Neural cell (in vitro differentiated cells): ENCODE data around the gene SLC1A2. TPM values are rescaled to one million over a fixed set of nuclear protein-coding genes. Genes with fewer than 3 reads are reported as not detected.

Experiments
- H2AFZ ChIP-seq: fragments of 200-600, 300-800 bp; sonication (generic), shearing (Covaris generic); 2 replicates; pipeline ENCODE4 v1.6.0; 2014; ENCODE audit warnings: low read depth, mild to moderate bottlenecking, antibody characterized with exemption, low read length, moderate library complexity
- H3F3A ChIP-seq: fragments of 200-600 bp; shearing (Covaris generic); 2 replicates; pipeline ENCODE4 v1.6.1; 2016; ENCODE audit warnings: mild to moderate bottlenecking, moderate library complexity, mixed read lengths, antibody characterized with exemption, low read length; ENCODE audit not compliant: insufficient read depth, poor library complexity, severe bottlenecking
- H3K27ac ChIP-seq: fragments of 200-600, 300-800 bp; sonication (generic), shearing (Covaris generic); 2 replicates; pipeline ENCODE4 v1.5.1; 2014; ENCODE audit warnings: mild to moderate bottlenecking, low read length, moderate library complexity
- H3K27me3 ChIP-seq: fragments of 300-800, 200-600 bp; sonication (generic), shearing (Covaris generic); 2 replicates; pipeline ENCODE4 v1.6.0; 2014; ENCODE audit warnings: mild to moderate bottlenecking, low read depth, low read length, moderate library complexity; ENCODE audit not compliant: insufficient read depth
- H3K36me3 ChIP-seq: fragments of 300-800, 200-600 bp; sonication (generic), shearing (Covaris generic); 2 replicates; pipeline ENCODE4 v1.5.1; 2014; ENCODE audit warnings: mild to moderate bottlenecking, antibody characterized with exemption, low read length, moderate library complexity; ENCODE audit not compliant: insufficient read depth
- H3K4me2 ChIP-seq: fragments of 300-800, 200-600 bp; sonication (generic), shearing (Covaris generic); 2 replicates; pipeline ENCODE4 v1.6.0; 2014; ENCODE audit warnings: mild to moderate bottlenecking, low read length
- H3K4me3 ChIP-seq: fragments of 300-800, 200-600 bp; sonication (generic), shearing (Covaris generic); 2 replicates; pipeline ENCODE4 v1.5.1; 2014; ENCODE audit warnings: mild to moderate bottlenecking, low read length, moderate library complexity
- H3K79me2 ChIP-seq: fragments of 200-600 bp; shearing (Covaris generic); replicated peaks from 2 replicates; pipeline ENCODE4 v1.6.0; 2014; ENCODE audit warnings: mild to moderate bottlenecking, low read length, moderate library complexity; ENCODE audit not compliant: insufficient read depth
- H3K9ac ChIP-seq: fragments of 300-800, 200-600 bp; sonication (generic), shearing (Covaris generic); 2 replicates; pipeline ENCODE4 v1.6.1; 2016; ENCODE audit warnings: mild to moderate bottlenecking, low read length, mixed read lengths
- H3K9me2 ChIP-seq: fragments of 200-600 bp; shearing (Covaris generic); 2 replicates; pipeline ENCODE4 v1.6.1; 2016; ENCODE audit warnings: mild to moderate bottlenecking, low read length, mixed read lengths; ENCODE audit not compliant: insufficient read depth
- H3K9me3 ChIP-seq: fragments of 200-600, 300-800 bp; sonication (generic), shearing (Covaris generic); 2 replicates; pipeline ENCODE4 v1.6.1; 2016; ENCODE audit warnings: mild to moderate bottlenecking, mixed run types, low read length, moderate library complexity, mixed read lengths
- H4K20me1 ChIP-seq: fragments of 200-600 bp; shearing (Covaris generic); 2 replicates; pipeline ENCODE4 v1.6.1; 2016; ENCODE audit warnings: mild to moderate bottlenecking, mixed run types; ENCODE audit not compliant: insufficient read depth
- EP300 ChIP-seq: fragments of 450-650 bp; conservative IDR thresholded peaks from 2 replicates; pipeline ENCODE4 v1.6.1; 2014; ENCODE audit warnings: antibody characterized with exemption, mild to moderate bottlenecking, moderate library complexity; ENCODE audit not compliant: poor library complexity, severe bottlenecking
- EZH2 ChIP-seq: fragments of 200-600, 300-800 bp; shearing (Covaris generic), sonication (generic); IDR thresholded peaks from 2 replicates; pipeline ENCODE4 v1.6.1; 2014; ENCODE audit warnings: antibody characterized with exemption, low read length, borderline replicate concordance, mild to moderate bottlenecking; ENCODE audit not compliant: insufficient read depth, poor library complexity, severe bottlenecking
- MXI1 ChIP-seq: fragments of 450-650 bp; conservative IDR thresholded peaks from 2 replicates; pipeline ENCODE4 v1.6.1; 2014; ENCODE audit warnings: antibody characterized with exemption, mild to moderate bottlenecking; ENCODE audit not compliant: poor library complexity, severe bottlenecking
- POLR2AphosphoS5 ChIP-seq: IDR thresholded peaks from 2 replicates; pipeline ENCODE4 v1.6.1; 2012
- RAD21 ChIP-seq: fragments of 450-650 bp; conservative IDR thresholded peaks from 2 replicates; pipeline ENCODE4 v1.6.1; 2014; ENCODE audit warnings: antibody characterized with exemption, mild to moderate bottlenecking, moderate library complexity
- SMC3 ChIP-seq: fragments of 450-650 bp; conservative IDR thresholded peaks from 2 replicates; pipeline ENCODE4 v1.6.1; 2014; ENCODE audit warnings: antibody characterized with exemption, mild to moderate bottlenecking, moderate library complexity; ENCODE audit not compliant: poor library complexity
- TAF1 ChIP-seq: IDR thresholded peaks from 2 replicates; pipeline ENCODE4 v1.6.1; 2012; ENCODE audit warnings: low read depth
- polyA plus RNA-seq: library from polyadenylated mRNA; depleted of rRNA; stranded (reverse); fragments of >200 nt; gene quantifications from 2 replicates; pipeline ENCODE4 v1.2.3, GENCODE V29; 2014
- TF ChIP-seq, protein P1 (sequence below): fragments of 450-650 bp; IDR thresholded peaks from 2 replicates; pipeline ENCODE4 v1.5.1; 2014; ENCODE audit warnings: antibody characterized with exemption, mild to moderate bottlenecking, moderate library complexity; ENCODE audit not compliant: poor library complexity, severe bottlenecking
- TF ChIP-seq, protein P2 (sequence below): IDR thresholded peaks from 2 replicates; pipeline ENCODE4 v1.6.1; 2012; ENCODE audit warnings: borderline replicate concordance

The SLC1A2 gene
- polyA plus RNA-seq, 1 donor from 2014 or later = 134 TPM

DNA sequence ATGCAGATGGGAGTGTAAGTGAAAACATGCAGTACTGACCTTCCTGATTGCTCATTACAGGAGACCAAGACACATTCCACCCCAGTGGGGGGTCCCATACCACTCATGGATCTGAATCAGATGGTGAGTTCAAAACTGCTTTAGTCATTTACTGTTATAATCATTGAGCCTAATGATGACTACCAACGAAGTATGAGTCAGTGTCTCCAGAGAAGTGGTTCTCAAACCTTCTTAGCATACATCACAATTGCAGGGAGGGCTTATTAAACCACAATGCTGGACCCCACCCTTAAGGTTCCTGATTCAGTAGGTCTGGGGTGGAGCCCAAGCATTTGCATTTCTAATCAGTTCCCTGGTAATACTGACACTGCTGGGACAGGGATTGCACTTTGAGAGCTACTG, 204.6 kb downstream of the SLC1A2 start:
- no peaks in the 10 kb centered on the region for H3K79me2 ChIP-seq
- no peak overlapping the region for H3K4me3 ChIP-seq
- H3K9me3 ChIP-seq = no peaks in the 10 kb centered on the region
- no peaks in the 10 kb centered on the region for H3K9me2 ChIP-seq
- no peaks in the 10 kb centered on the region for H3K36me3 ChIP-seq
- H3K27me3 ChIP-seq = no peaks in the 10 kb centered on the region
- no peak overlapping the region for H3K27ac ChIP-seq
- H3F3A ChIP-seq = no peaks in the 10 kb centered on the region
- H3K4me2 ChIP-seq = no peak overlapping the region
- no peak for TF ChIP-seq EP300
- TF ChIP-seq, protein P1, sequence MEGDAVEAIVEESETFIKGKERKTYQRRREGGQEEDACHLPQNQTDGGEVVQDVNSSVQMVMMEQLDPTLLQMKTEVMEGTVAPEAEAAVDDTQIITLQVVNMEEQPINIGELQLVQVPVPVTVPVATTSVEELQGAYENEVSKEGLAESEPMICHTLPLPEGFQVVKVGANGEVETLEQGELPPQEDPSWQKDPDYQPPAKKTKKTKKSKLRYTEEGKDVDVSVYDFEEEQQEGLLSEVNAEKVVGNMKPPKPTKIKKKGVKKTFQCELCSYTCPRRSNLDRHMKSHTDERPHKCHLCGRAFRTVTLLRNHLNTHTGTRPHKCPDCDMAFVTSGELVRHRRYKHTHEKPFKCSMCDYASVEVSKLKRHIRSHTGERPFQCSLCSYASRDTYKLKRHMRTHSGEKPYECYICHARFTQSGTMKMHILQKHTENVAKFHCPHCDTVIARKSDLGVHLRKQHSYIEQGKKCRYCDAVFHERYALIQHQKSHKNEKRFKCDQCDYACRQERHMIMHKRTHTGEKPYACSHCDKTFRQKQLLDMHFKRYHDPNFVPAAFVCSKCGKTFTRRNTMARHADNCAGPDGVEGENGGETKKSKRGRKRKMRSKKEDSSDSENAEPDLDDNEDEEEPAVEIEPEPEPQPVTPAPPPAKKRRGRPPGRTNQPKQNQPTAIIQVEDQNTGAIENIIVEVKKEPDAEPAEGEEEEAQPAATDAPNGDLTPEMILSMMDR = no peak
- no peak overlapping the region for H2AFZ ChIP-seq
- no peaks in the 10 kb centered on the region for H4K20me1 ChIP-seq
- H3K9ac ChIP-seq = no peak overlapping the region

DNA sequence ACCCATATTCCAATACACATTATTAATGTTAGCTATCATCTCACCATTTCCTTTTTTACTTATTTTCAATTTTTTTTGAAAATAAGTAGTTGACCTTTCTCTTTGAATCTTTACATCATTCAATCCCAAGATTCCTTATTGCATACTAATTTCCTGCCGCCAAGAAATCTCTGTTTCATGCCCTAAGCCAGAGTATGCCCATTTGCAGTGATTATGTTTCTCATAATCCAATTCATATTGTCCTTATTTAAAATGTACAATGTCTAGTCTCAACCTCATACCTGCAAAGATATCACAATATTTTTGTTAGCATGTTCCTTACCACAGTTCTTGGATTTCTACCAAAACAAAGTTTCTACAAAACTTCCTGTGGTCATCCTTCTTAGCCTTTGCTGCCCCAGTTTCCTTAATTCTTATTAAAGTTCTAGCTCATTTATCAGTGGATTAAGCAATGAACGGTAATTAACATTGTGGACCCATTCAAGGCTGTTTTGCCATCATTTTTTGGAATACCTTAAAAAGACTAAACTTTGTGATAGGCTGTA, 205.1 kb downstream of the SLC1A2 start:
- Histone ChIP-seq H3K27me3 (no peaks in the 10 kb centered on the region), H3F3A (no peaks in the 10 kb centered on the region), H3K9ac (no peak overlapping the region), H3K4me2 (no peak overlapping the region), H2AFZ (no peak overlapping the region), H3K79me2 (no peaks in the 10 kb centered on the region), H4K20me1 (no peaks in the 10 kb centered on the region), H3K9me2 (no peaks in the 10 kb centered on the region), H3K9me3 (no peaks in the 10 kb centered on the region), H3K27ac (no peak overlapping the region), H3K36me3 (no peaks in the 10 kb centered on the region), H3K4me3 (no peak overlapping the region)
- TF ChIP-seq POLR2AphosphoS5 (no peak), MXI1 (no peak), RAD21 (no peak), EZH2 (no peak), EP300 (no peak), TAF1 (no peak), SMC3 (no peak)
- TF ChIP-seq, protein P1 = no peak

DNA sequence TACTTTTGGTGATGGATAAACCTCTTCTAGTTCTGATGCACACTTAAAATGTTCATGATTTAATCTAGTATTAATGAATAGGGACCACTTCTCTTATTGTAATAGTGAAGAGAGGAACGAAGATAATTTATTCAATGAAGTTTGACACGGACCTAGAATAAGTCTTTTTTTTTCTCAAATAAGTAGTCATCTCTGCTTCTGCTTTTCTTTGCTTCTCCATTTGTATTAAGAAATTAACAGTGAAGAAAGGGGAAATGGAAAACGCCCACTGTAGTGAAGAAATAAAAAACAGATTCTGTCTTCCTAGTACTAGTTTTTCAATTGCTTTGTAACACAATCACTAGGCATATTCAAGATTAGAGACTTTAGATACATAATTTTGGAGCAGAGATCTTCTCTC, 207.4 kb downstream of the SLC1A2 start:
- Histone ChIP-seq H3K79me2 (no peaks in the 10 kb centered on the region), H3K27ac (no peak overlapping the region), H3K27me3 (no peaks in the 10 kb centered on the region), H3K9me3 (no peaks in the 10 kb centered on the region), H3K4me2 (no peak overlapping the region), H3K9me2 (no peaks in the 10 kb centered on the region), H4K20me1 (no peaks in the 10 kb centered on the region), H3K4me3 (no peak overlapping the region), H3K36me3 (no peaks in the 10 kb centered on the region), H3K9ac (no peak overlapping the region), H2AFZ (no peak overlapping the region), H3F3A (no peaks in the 10 kb centered on the region)
- TF ChIP-seq, protein P2, sequence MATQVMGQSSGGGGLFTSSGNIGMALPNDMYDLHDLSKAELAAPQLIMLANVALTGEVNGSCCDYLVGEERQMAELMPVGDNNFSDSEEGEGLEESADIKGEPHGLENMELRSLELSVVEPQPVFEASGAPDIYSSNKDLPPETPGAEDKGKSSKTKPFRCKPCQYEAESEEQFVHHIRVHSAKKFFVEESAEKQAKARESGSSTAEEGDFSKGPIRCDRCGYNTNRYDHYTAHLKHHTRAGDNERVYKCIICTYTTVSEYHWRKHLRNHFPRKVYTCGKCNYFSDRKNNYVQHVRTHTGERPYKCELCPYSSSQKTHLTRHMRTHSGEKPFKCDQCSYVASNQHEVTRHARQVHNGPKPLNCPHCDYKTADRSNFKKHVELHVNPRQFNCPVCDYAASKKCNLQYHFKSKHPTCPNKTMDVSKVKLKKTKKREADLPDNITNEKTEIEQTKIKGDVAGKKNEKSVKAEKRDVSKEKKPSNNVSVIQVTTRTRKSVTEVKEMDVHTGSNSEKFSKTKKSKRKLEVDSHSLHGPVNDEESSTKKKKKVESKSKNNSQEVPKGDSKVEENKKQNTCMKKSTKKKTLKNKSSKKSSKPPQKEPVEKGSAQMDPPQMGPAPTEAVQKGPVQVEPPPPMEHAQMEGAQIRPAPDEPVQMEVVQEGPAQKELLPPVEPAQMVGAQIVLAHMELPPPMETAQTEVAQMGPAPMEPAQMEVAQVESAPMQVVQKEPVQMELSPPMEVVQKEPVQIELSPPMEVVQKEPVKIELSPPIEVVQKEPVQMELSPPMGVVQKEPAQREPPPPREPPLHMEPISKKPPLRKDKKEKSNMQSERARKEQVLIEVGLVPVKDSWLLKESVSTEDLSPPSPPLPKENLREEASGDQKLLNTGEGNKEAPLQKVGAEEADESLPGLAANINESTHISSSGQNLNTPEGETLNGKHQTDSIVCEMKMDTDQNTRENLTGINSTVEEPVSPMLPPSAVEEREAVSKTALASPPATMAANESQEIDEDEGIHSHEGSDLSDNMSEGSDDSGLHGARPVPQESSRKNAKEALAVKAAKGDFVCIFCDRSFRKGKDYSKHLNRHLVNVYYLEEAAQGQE = no peak
- TF ChIP-seq POLR2AphosphoS5 = no peak
- TF ChIP-seq EZH2 = no peak
- no peak for TF ChIP-seq SMC3
- TF ChIP-seq, protein P1 = no peak
